Measurements from ENCODE around the gene CNTNAP4. TPM values are rescaled to one million over a fixed set of nuclear protein-coding genes. Genes with fewer than 3 reads are reported as not detected.

The CNTNAP4 gene
- total RNA-seq, 2 donors from 2014 or later = not detected

DNA sequence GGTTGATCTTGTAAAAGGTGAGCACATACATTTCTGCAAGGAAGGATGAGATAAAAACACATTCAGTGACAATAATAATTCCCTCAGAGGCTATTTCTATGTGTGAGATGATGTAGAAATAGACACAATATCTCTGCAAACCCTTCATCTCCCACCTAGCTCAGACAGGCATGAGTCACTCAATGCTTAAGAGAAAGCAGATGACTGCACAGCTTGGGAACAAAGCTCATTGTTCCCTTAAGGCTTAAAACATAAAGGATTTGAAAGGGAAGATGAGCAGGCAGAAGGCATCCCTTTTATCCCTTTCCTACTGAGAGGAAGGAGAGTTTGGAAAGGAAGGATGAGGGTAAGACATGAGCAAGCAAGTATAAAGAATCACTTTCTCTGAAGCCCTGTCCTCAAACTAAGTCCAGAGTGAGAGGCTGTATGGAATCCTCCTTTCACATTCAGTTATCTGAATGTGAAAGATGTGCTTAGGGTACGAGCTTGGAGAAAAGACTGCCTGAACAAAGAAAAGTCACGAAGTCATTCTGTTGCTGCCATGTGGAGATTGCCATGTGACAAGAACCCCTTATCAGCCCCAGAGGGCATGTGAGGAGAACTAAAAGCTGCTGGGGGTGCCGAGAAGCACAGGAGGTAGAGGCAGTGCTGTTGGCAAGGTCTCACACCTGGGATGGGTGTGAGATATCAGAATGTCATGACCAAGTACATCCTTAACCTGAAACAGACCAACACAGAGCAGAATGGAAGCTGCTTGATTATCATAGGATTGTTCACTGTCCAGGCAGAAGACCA is 58.2 kb downstream of the CNTNAP4 start:
- Mint-ChIP-seq H3K27ac (no peak overlapping the region), H3K27me3 (ENCODE audit: low read depth) (no peaks in the 10 kb centered on the region), H3K4me3 (no peak overlapping the region), H3K36me3 (ENCODE audit: insufficient read depth in 2 of 2) (no peaks in the 10 kb centered on the region), H3K4me1 (ENCODE audit: low read depth) (no peaks in the 10 kb centered on the region), H3K9me3 (peaks cover 6 to 14% of the 10 kb centered on the region in 2 donors)
- DNase-seq (no peak), ATAC-seq (replicated peaks in 1 of 2) (no peak)

DNA sequence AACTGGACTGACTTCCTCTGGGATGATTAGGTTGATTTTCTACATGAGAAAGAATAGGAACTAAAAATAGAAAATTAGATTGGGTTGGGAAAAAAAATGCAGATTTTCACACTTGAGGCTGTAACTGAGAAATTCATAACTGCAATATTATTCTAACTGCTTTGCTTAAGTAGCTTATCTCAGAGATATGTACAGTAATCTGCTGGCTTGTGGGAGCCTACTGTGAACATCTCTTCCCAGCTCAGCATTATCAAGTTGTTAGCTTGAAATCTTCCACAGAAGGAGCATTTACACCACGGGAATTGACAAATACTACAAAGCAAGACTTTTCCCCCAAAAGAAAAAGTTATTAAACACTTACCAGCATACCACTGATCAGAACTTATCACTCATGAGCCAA is 58.9 kb downstream of the CNTNAP4 start:
- H3K36me3 Mint-ChIP-seq (ENCODE audit: insufficient read depth in 2 of 2) = no peaks in the 10 kb centered on the region
- H3K4me1 Mint-ChIP-seq (ENCODE audit: low read depth) = no peaks in the 10 kb centered on the region

DNA sequence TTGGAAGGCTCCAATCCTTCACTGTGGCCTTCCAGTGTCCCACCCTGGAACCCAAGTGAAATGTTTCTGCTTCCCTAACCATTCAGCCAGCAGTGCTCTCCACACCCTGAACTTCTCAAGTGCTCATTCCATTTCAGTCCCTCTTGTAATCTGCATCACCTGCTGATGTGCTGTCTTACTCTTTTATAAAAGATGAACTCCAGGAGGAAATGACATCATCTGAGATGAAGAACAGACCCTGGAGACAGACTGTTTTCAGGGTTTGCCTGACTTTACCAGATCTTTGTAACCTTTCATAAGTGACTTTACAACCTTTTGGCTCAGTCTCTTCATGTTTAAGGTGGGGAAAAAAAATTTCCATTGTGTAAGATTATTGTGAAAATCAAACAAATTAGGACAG is 61.3 kb downstream of the CNTNAP4 start:
- H3K36me3 Mint-ChIP-seq (ENCODE audit: insufficient read depth in 2 of 2) = no peaks in the 10 kb centered on the region
- no peaks in the 10 kb centered on the region for H3K27me3 Mint-ChIP-seq (ENCODE audit: low read depth)
- no peak overlapping the region for H3K4me3 Mint-ChIP-seq

More for the DNA sequence above, 58.9 kb downstream of the CNTNAP4 start:
- Mint-ChIP-seq H3K27ac (no peak overlapping the region), H3K27me3 (ENCODE audit: low read depth) (no peaks in the 10 kb centered on the region), H3K9me3 (peaks cover 6 to 16% of the 10 kb centered on the region in 2 donors), H3K4me3 (no peak overlapping the region)
- DNase-seq (no peak), ATAC-seq (replicated peaks in 1 of 2) (no peak)

DNA sequence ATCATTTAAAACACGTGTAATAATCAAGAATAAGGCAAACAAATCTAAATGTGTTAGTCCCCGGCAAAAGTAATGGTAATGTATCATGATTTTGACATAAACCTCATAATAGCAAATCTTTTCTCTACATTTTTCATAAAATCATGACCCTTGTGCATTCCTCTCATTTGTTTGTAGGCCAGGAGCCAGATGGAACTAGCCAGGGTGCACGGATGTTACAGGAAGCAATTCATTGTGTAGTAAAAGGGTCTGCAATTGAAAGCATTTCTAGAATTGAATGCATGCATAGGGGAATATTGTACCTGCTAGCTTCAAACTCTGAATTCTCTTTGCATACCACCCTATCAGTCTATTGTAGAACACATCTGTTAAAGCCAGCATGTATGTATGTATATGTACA is 66.6 kb downstream of the CNTNAP4 start:
- no peak overlapping the region for H3K4me3 Mint-ChIP-seq
- no peak overlapping the region for H3K27ac Mint-ChIP-seq
- H3K4me1 Mint-ChIP-seq (ENCODE audit: low read depth) = no peaks in the 10 kb centered on the region
- no peak for DNase-seq
- H3K9me3 Mint-ChIP-seq = peaks cover 0 to 2% of the 10 kb centered on the region in 2 donors
- H3K27me3 Mint-ChIP-seq (ENCODE audit: low read depth) = no peaks in the 10 kb centered on the region
- H3K36me3 Mint-ChIP-seq (ENCODE audit: insufficient read depth in 2 of 2) = no peaks in the 10 kb centered on the region
- ATAC-seq (replicated peaks in 1 of 2) = no peak

More for the DNA sequence above, 61.3 kb downstream of the CNTNAP4 start:
- ATAC-seq (replicated peaks in 1 of 2) (no peak), DNase-seq (no peak)
- Mint-ChIP-seq H3K4me1 (ENCODE audit: low read depth) (no peaks in the 10 kb centered on the region), H3K27ac (no peak overlapping the region), H3K9me3 (peaks cover 4 to 16% of the 10 kb centered on the region in 2 donors)

DNA sequence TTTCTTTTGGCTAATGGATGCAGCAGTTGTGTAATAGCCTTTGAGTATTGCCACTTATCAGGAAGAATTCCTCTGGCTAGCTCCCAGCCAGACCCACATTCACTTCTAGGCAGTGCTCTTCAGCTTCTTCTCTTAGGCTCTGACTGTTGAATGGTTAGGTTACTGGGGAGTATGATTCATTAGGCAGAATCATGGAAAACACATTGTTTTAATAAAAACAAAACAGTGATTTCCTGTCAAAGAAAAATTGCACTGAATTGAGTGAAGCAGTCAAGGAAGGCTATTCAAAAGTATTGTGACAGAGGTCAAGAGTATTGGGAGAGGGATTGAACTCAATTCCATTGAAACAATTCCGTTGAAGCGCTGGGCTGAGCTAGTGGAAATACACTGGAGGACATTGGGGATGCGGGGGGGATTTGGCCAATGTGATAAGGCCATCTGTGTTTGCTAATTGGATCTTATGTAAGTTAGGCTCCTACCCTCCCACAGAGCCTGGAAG is 68.0 kb downstream of the CNTNAP4 start:
- H3K27ac Mint-ChIP-seq = no peak overlapping the region
- peaks cover 0 to 2% of the 10 kb centered on the region in 2 donors for H3K9me3 Mint-ChIP-seq

DNA sequence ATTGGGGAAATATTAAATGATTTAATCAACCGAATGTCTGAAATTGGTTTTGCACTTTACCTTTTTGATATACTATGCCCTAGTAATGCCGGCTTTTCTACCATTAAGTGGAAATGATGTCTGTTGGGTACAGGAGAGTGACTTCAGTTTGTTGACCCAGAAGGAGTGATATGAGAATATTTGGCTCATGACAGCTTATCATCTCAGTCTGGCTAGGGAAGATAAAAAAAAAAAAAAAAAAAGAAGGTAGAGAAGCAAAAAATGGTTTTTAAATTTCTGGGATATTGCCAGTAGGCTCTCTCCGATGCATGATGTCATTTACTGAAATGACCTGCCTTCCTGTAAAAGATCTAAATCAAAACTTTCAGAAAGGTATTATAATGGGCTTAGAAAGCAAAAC is 69.0 kb downstream of the CNTNAP4 start:
- no peak overlapping the region for H3K27ac Mint-ChIP-seq

More for the DNA sequence above, 68.0 kb downstream of the CNTNAP4 start:
- no peak overlapping the region for H3K4me3 Mint-ChIP-seq
- DNase-seq = no peak
- ATAC-seq (replicated peaks in 1 of 2) = no peak
- H3K4me1 Mint-ChIP-seq (ENCODE audit: low read depth) = no peaks in the 10 kb centered on the region
- no peaks in the 10 kb centered on the region for H3K27me3 Mint-ChIP-seq (ENCODE audit: low read depth)
- no peaks in the 10 kb centered on the region for H3K36me3 Mint-ChIP-seq (ENCODE audit: insufficient read depth in 2 of 2)

DNA sequence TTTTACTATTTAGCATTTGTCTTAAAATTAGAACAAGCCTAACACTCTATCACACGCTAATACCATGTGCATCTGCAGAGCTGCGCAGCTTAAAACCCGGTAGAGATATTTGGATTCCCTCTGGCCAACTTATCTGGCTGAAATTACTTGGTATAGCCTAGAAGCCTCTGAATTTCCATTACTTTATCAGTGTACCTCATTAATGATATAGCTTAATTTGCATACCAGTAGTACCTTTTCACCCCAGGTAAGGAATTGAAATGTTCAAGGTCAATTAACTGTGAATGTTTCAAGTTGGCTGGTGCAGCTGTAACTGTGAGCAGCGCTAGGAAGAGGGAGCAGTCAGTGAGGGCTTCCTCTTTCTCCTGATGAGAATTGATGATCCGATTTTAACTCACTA is 74.2 kb downstream of the CNTNAP4 start:
- Mint-ChIP-seq H3K36me3 (ENCODE audit: insufficient read depth in 2 of 2) (peaks cover 0 to 1% of the 10 kb centered on the region in 2 donors), H3K27me3 (ENCODE audit: low read depth) (no peaks in the 10 kb centered on the region), H3K9me3 (peaks cover 0 to 3% of the 10 kb centered on the region in 2 donors), H3K4me1 (ENCODE audit: low read depth) (no peaks in the 10 kb centered on the region), H3K27ac (no peak overlapping the region), H3K4me3 (no peak overlapping the region)
- DNase-seq (no peak), ATAC-seq (replicated peaks in 1 of 2) (no peak)

More for the DNA sequence above, 69.0 kb downstream of the CNTNAP4 start:
- DNase-seq (no peak), ATAC-seq (replicated peaks in 1 of 2) (no peak)
- no peaks in the 10 kb centered on the region for H3K4me1 Mint-ChIP-seq (ENCODE audit: low read depth)
- H3K4me3 Mint-ChIP-seq = no peak overlapping the region
- H3K36me3 Mint-ChIP-seq (ENCODE audit: insufficient read depth in 2 of 2) = no peaks in the 10 kb centered on the region
- no peaks in the 10 kb centered on the region for H3K27me3 Mint-ChIP-seq (ENCODE audit: low read depth)
- peaks cover 0 to 2% of the 10 kb centered on the region in 2 donors for H3K9me3 Mint-ChIP-seq

DNA sequence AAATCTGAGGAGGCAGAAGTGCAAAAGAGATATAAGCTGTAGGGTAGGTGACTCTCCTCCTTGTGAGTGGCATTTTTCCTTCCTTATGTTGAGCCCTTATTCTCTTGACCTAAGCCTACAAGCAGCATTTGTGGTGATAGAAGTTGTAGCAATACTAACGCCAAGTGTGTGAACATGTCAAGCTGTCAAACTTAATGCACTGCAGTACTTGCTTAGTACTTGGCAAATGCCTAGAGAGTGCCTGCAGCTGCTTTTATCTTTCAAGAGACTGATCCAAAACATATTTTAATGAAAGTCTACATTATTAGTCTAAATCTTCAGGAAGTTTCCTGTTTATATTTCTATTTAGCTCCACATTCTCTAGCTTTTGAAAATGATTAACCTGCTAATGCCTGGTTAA is 83.2 kb downstream of the CNTNAP4 start:
- Mint-ChIP-seq H3K4me3 (no peak overlapping the region), H3K27me3 (ENCODE audit: low read depth) (no peaks in the 10 kb centered on the region), H3K27ac (no peak overlapping the region), H3K9me3 (peaks cover 2 to 9% of the 10 kb centered on the region in 2 donors), H3K4me1 (ENCODE audit: low read depth) (no peaks in the 10 kb centered on the region), H3K36me3 (ENCODE audit: insufficient read depth in 2 of 2) (no peaks in the 10 kb centered on the region)
- DNase-seq (no peak), ATAC-seq (replicated peaks in 1 of 2) (no peak)

DNA sequence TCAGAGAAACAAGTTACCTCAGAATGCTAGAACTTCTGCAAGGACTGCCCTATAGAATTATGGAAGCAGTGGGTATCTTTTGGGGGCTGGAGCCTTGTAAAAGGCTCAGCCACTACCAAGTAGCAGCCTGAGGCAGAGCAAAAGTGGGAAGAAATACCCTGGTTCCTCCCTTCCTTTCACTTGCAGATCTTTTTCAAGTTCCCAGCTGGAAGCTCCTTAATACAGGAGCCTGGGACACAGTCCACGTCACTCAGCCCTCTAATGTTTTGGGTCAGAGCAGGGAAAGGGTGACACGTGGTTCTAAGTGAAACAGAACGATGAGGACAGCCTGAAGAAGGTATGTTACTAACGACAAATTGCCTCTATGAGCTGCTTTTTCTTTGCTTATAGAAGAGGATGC is 93.1 kb downstream of the CNTNAP4 start:
- H3K9me3 Mint-ChIP-seq = peaks cover 2 to 4% of the 10 kb centered on the region in 2 donors
- H3K36me3 Mint-ChIP-seq (ENCODE audit: insufficient read depth in 2 of 2) = peaks cover 0 to 2% of the 10 kb centered on the region in 2 donors
- no peak for DNase-seq
- no peak overlapping the region for H3K4me3 Mint-ChIP-seq
- H3K27me3 Mint-ChIP-seq (ENCODE audit: low read depth) = no peaks in the 10 kb centered on the region
- H3K4me1 Mint-ChIP-seq (ENCODE audit: low read depth) = no peaks in the 10 kb centered on the region
- H3K27ac Mint-ChIP-seq = no peak overlapping the region
- no peak for ATAC-seq (replicated peaks in 1 of 2)

DNA sequence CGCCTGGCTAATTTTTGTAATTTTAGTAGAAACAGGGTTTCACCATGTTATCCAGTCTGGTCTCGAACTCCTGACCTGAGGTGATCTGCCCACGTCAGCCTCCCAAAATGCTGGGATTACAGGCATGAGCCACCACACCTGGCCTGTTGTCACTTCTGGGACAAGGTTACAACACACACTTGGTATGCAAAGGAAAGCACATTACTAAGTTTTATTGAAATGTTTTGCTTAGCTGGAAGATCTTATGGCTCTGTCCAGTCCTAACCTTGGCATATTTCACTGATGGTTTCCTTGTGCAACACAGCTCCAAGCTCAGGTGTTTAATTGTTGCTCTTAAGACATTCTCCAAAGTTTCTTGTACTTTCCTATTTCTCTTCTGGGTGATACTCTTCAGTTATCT is 94.2 kb downstream of the CNTNAP4 start:
- ATAC-seq (replicated peaks in 1 of 2) = no peak
- Mint-ChIP-seq H3K27ac (no peak overlapping the region), H3K4me3 (no peak overlapping the region), H3K36me3 (ENCODE audit: insufficient read depth in 2 of 2) (no peaks in the 10 kb centered on the region), H3K4me1 (ENCODE audit: low read depth) (no peaks in the 10 kb centered on the region), H3K27me3 (ENCODE audit: low read depth) (no peaks in the 10 kb centered on the region), H3K9me3 (peaks cover 0 to 4% of the 10 kb centered on the region in 2 donors)
- no peak for DNase-seq

DNA sequence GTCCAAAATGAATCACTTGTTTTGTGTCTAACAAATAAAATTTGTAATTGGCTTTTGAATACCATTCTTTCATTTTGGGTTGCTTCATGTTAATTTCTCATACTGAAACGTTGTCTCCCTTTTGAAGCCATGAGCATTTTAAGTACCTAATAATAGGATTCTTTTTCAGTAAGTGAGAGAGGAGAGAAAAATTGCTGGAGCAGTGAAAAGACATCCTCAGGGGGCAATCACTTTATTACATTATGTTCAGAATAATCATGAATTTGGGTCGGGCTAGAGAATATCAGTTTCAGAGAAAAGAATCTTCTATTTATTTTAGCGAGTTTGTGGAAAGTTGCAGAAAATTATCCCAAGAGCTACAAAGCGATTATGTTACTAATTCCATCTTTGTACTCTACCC is 96.8 kb downstream of the CNTNAP4 start:
- Mint-ChIP-seq H3K4me1 (ENCODE audit: low read depth) (no peaks in the 10 kb centered on the region), H3K9me3 (peaks cover 3 to 9% of the 10 kb centered on the region in 2 donors), H3K27me3 (ENCODE audit: low read depth) (no peaks in the 10 kb centered on the region), H3K4me3 (no peak overlapping the region), H3K36me3 (ENCODE audit: insufficient read depth in 2 of 2) (no peaks in the 10 kb centered on the region), H3K27ac (no peak overlapping the region)
- no peak for ATAC-seq (replicated peaks in 1 of 2)
- DNase-seq = no peak

DNA sequence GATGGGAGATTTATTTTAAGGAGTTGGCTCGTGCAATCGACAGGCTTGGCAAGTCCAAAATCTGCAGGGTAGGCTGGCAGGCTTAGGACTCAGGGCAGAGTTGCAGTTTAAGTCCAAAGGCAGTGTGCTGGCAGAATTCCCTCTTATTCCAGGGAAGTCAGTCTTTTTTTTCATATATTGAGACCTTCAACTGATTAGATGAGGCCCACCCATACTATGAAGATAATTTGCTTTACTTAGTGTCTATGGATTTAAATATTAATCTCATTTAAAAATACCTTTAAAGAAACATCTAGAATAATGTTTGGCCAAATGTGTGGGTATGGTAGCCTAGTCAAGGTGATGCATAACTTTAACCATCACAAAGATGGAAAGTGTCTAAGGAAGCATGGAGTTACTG is 99.8 kb downstream of the CNTNAP4 start:
- no peaks in the 10 kb centered on the region for H3K4me1 Mint-ChIP-seq (ENCODE audit: low read depth)
- H3K4me3 Mint-ChIP-seq = no peak overlapping the region
- no peaks in the 10 kb centered on the region for H3K27me3 Mint-ChIP-seq (ENCODE audit: low read depth)
- ATAC-seq (replicated peaks in 1 of 2) = no peak
- no peak for DNase-seq
- no peak overlapping the region for H3K27ac Mint-ChIP-seq
- no peaks in the 10 kb centered on the region for H3K36me3 Mint-ChIP-seq (ENCODE audit: insufficient read depth in 2 of 2)
- peaks cover 3 to 9% of the 10 kb centered on the region in 2 donors for H3K9me3 Mint-ChIP-seq

DNA sequence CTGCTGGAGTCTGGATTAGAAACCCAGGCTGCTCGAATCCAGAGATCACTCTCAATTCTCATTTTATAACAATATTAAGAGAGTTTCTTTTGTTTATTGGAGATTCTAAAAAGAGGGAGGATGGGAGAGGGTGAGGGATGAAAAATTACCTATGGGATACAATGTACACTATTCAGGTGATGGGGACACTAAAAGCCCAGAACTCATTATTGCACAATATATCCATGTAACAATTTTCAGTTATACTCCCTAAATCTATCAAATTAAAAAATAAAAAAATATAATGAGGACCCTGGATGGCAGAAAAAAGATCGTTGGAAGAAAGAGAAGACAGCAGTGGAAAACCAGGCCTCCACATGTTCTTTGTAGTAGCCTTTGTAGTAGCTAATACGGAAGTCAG is 100.8 kb downstream of the CNTNAP4 start:
- peaks cover 3 to 9% of the 10 kb centered on the region in 2 donors for H3K9me3 Mint-ChIP-seq
- H3K4me3 Mint-ChIP-seq = no peak overlapping the region
- no peak for ATAC-seq (replicated peaks in 1 of 2)

DNA sequence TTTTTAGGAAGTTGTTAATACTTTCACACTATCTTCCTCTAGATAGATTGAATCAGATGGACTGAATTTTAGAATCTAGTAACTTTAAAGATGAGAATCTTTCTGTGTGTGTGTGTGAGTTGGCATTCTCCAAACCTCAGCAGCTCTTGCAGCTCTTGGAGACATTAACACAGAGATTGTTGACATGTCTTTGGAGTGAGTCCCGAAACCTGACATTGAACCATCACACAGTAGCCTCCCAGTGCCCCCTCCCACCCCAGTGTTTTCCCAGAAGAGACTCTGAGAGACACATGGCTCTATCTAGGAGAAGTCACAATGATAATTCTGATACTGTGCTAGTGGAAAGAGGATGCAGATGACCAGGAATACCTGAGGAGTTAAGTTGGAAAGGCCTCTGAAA is 103.9 kb downstream of the CNTNAP4 start:
- DNase-seq = no peak

More for the DNA sequence above, 100.8 kb downstream of the CNTNAP4 start:
- no peak overlapping the region for H3K27ac Mint-ChIP-seq
- H3K27me3 Mint-ChIP-seq (ENCODE audit: low read depth) = no peaks in the 10 kb centered on the region
- no peaks in the 10 kb centered on the region for H3K36me3 Mint-ChIP-seq (ENCODE audit: insufficient read depth in 2 of 2)
- no peaks in the 10 kb centered on the region for H3K4me1 Mint-ChIP-seq (ENCODE audit: low read depth)
- no peak for DNase-seq

More for the DNA sequence above, 103.9 kb downstream of the CNTNAP4 start:
- Mint-ChIP-seq H3K36me3 (ENCODE audit: insufficient read depth in 2 of 2) (no peaks in the 10 kb centered on the region), H3K4me1 (ENCODE audit: low read depth) (no peaks in the 10 kb centered on the region), H3K4me3 (no peak overlapping the region), H3K9me3 (peaks cover 3 to 8% of the 10 kb centered on the region in 2 donors), H3K27ac (no peak overlapping the region), H3K27me3 (ENCODE audit: low read depth) (no peaks in the 10 kb centered on the region)
- no peak for ATAC-seq (replicated peaks in 1 of 2)

All from activated T-cell treated with anti-CD3 and anti-CD28 coated beads, Interleukin-2, amount 50 U/mL, for 72 hours (primary cell).